ENCODE measurements around the gene SERPINB10.

Gene SERPINB10

DNA sequence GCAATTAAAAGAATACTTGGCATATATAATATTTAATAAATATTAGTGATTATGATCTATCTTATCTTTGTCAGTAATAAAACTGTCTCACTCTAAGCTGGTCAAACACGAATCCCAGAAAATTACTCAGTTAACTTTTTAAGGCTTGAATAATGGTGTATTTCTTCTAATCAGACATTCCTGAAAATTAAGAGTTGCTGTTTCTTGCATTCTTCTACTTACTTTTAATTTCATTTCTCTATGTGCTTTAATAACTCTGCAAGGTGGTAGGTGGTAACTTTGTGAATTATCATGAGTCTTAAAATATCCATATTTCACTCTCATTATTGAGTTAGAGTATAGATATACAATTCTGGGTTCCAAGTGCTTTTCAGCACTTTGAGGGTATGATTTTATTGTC is 3.1 kb upstream of the SERPINB10 start (continued):
- TF ChIP-seq ESRRG (CRISPR knock-in tag; IDR thresholded peaks at IDR 0.05) (no peak), GLIS3 (CRISPR knock-in tag; IDR thresholded peaks at IDR 0.05) (no peak), OSR1 (CRISPR knock-in tag; IDR thresholded peaks at IDR 0.05) (no peak), ZFP3 (CRISPR knock-in tag; IDR thresholded peaks at IDR 0.05) (no peak), CSDC2 (CRISPR knock-in tag; IDR thresholded peaks at IDR 0.05) (no peak), CSRNP3 (CRISPR knock-in tag; IDR thresholded peaks at IDR 0.05) (no peak)

DNA sequence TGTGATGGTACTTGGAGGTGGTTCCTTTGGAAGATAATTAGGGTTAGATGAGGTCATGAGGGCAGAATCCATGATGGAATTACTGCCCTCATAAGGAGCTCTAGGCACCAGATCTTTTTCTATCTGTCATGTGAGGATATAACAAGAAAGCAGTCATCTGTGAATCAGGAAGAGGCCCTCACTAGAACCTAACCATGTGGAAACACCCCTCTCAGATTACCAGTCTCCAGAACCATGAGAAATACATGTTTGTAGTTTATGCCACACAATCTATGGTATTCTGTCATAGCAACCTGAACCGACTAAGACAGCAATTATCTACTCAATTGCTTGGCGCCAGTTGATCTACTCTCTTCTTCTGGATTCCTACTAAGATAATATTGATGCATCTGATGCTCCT is 2.4 kb upstream of the SERPINB10 start:
- ATAC-seq = no peak

DNA sequence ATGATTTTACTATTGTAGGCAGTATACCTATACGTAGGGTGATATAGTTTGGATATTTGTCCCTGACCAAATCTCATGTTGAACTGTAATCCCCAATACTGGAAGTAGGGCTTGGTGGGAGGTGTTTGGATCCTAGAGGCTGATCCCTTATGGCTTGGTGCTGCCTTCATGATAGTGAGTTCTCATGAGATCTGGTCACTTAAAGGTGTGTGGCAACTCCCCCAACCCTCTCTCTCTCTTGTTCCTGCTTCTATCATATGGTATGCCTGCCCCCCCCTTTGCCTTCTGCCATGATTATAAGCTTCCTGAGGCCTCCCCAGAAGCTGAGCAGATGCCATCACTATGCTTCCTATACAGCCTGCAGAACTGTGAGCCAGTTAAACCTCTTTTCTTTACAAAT is 1.7 kb upstream of the SERPINB10 start:
- TF ChIP-seq ARNTL (CRISPR knock-in tag; IDR thresholded peaks at IDR 0.05; ENCODE audit: borderline replicate concordance, low read depth) (no peak), CSRNP3 (CRISPR knock-in tag; IDR thresholded peaks at IDR 0.05) (no peak), SNAI2 (CRISPR knock-in tag; IDR thresholded peaks at IDR 0.05) (no peak), ESRRG (CRISPR knock-in tag; IDR thresholded peaks at IDR 0.05) (no peak), OSR1 (CRISPR knock-in tag; IDR thresholded peaks at IDR 0.05) (no peak), ZNF70 (CRISPR knock-in tag; IDR thresholded peaks at IDR 0.05) (no peak), RARB (CRISPR knock-in tag; IDR thresholded peaks at IDR 0.05) (no peak), TCF4 (CRISPR knock-in tag; IDR thresholded peaks at IDR 0.05; ENCODE audit: borderline replicate concordance) (no peak), ZFP3 (CRISPR knock-in tag; IDR thresholded peaks at IDR 0.05) (no peak)
- TF ChIP-seq, protein P1, sequence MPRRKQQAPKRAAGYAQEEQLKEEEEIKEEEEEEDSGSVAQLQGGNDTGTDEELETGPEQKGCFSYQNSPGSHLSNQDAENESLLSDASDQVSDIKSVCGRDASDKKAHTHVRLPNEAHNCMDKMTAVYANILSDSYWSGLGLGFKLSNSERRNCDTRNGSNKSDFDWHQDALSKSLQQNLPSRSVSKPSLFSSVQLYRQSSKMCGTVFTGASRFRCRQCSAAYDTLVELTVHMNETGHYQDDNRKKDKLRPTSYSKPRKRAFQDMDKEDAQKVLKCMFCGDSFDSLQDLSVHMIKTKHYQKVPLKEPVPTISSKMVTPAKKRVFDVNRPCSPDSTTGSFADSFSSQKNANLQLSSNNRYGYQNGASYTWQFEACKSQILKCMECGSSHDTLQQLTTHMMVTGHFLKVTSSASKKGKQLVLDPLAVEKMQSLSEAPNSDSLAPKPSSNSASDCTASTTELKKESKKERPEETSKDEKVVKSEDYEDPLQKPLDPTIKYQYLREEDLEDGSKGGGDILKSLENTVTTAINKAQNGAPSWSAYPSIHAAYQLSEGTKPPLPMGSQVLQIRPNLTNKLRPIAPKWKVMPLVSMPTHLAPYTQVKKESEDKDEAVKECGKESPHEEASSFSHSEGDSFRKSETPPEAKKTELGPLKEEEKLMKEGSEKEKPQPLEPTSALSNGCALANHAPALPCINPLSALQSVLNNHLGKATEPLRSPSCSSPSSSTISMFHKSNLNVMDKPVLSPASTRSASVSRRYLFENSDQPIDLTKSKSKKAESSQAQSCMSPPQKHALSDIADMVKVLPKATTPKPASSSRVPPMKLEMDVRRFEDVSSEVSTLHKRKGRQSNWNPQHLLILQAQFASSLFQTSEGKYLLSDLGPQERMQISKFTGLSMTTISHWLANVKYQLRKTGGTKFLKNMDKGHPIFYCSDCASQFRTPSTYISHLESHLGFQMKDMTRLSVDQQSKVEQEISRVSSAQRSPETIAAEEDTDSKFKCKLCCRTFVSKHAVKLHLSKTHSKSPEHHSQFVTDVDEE (CRISPR knock-in tag; IDR thresholded peaks at IDR 0.05) = no peak
- no peak for ATAC-seq

More for the DNA sequence above, 2.4 kb upstream of the SERPINB10 start:
- no peak for TF ChIP-seq ZNF70 (CRISPR knock-in tag; IDR thresholded peaks at IDR 0.05)
- no peak for TF ChIP-seq GLIS3 (CRISPR knock-in tag; IDR thresholded peaks at IDR 0.05)
- TF ChIP-seq ISL1 (CRISPR knock-in tag; IDR thresholded peaks at IDR 0.05) = no peak
- no peak for TF ChIP-seq ZNF8 (CRISPR knock-in tag; IDR thresholded peaks at IDR 0.05)
- TF ChIP-seq ESRRG (CRISPR knock-in tag; IDR thresholded peaks at IDR 0.05) = no peak
- TF ChIP-seq BACH2 (CRISPR knock-in tag; IDR thresholded peaks at IDR 0.05; ENCODE audit: borderline replicate concordance) = no peak
- no peak for TF ChIP-seq CSDC2 (CRISPR knock-in tag; IDR thresholded peaks at IDR 0.05)
- TF ChIP-seq SNAI2 (CRISPR knock-in tag; IDR thresholded peaks at IDR 0.05) = no peak
- no peak for TF ChIP-seq ZFP3 (CRISPR knock-in tag; IDR thresholded peaks at IDR 0.05)
- no peak for TF ChIP-seq CREB5 (CRISPR knock-in tag; IDR thresholded peaks at IDR 0.05; ENCODE audit: low read depth)
- TF ChIP-seq, protein P2, sequence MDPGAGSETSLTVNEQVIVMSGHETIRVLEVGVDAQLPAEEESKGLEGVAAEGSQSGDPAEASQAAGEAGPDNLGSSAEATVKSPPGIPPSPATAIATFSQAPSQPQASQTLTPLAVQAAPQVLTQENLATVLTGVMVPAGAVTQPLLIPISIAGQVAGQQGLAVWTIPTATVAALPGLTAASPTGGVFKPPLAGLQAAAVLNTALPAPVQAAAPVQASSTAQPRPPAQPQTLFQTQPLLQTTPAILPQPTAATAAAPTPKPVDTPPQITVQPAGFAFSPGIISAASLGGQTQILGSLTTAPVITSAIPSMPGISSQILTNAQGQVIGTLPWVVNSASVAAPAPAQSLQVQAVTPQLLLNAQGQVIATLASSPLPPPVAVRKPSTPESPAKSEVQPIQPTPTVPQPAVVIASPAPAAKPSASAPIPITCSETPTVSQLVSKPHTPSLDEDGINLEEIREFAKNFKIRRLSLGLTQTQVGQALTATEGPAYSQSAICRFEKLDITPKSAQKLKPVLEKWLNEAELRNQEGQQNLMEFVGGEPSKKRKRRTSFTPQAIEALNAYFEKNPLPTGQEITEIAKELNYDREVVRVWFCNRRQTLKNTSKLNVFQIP (CRISPR knock-in tag; IDR thresholded peaks at IDR 0.05; ENCODE audit: borderline replicate concordance, low read depth) = no peak
- no peak for TF ChIP-seq PPARA (CRISPR knock-in tag; IDR thresholded peaks at IDR 0.05; ENCODE audit: borderline replicate concordance)
- TF ChIP-seq, protein P1 (CRISPR knock-in tag; IDR thresholded peaks at IDR 0.05) = no peak
- no peak for TF ChIP-seq ARNTL (CRISPR knock-in tag; IDR thresholded peaks at IDR 0.05; ENCODE audit: borderline replicate concordance, low read depth)
- TF ChIP-seq ZFP30 (CRISPR knock-in tag; IDR thresholded peaks at IDR 0.05) = no peak

Data from SK-N-SH treated with all-trans-retinoic acid at 6 μM for 48 hours (cell line).